Kidney (tissue), 14 donors: ENCODE data around the gene SOX5. TPM values are rescaled to one million over a fixed set of nuclear protein-coding genes. Genes with fewer than 3 reads are reported as not detected.

Experiments used
- DNase-seq, 5 donors: peaks; one replicate each; pipeline ENCODE4 v3.0.0-alpha.2; 2013 to 2020
- FAIRE-seq: peaks from 2 replicates; lab custom pipeline; 2012; peaks lifted over from hg19 to GRCh38; lab: Jason Lieb, UNC
- H3K27ac ChIP-seq, 2 donors: one replicate each; pipeline ENCODE4 v1.7.0; 2013; ENCODE audit warnings: low read depth in 2 of 2, low read length in 2 of 2, inconsistent platforms in 1 of 2
- H3K27me3 ChIP-seq: one replicate; pipeline ENCODE4 v1.7.1; 2013; ENCODE audit warnings: low read length, inconsistent platforms; ENCODE audit not compliant: control insufficient read depth, insufficient read depth
- H3K36me3 ChIP-seq, 3 donors: one replicate each; pipeline versions ENCODE4 v1.7.0 to v1.7.1; 2013; ENCODE audit warnings: low read length in 3 of 3, control low read depth in 1 of 3, inconsistent platforms in 1 of 3; ENCODE audit not compliant: insufficient read depth in 3 of 3, control insufficient read depth in 2 of 3
- H3K4me1 ChIP-seq, 3 donors: one replicate each; pipeline versions ENCODE4 v1.7.0 to v1.7.1; 2013; ENCODE audit warnings: low read length in 3 of 3, inconsistent platforms in 1 of 3, low read depth in 1 of 3; ENCODE audit not compliant: control insufficient read depth in 2 of 3, insufficient read depth in 2 of 3
- H3K4me3 ChIP-seq, 3 donors: one replicate each; pipeline versions ENCODE4 v1.7.0 to v1.8.1; 2013; ENCODE audit warnings: low read length in 3 of 3, control low read depth in 1 of 3, inconsistent platforms in 1 of 3
- H3K9ac ChIP-seq, 3 donors: one replicate each; pipeline versions ENCODE4 v1.7.0 to v1.7.1; 2013; ENCODE audit warnings: low read length in 3 of 3, control low read depth in 1 of 3, inconsistent platforms in 1 of 3
- H3K9me3 ChIP-seq, 3 donors: one replicate each; pipeline versions ENCODE4 v1.7.0 to v1.7.1; 2013; ENCODE audit warnings: low read length in 3 of 3, control low read depth in 1 of 3, inconsistent platforms in 1 of 3; ENCODE audit not compliant: control insufficient read depth in 2 of 3, insufficient read depth in 1 of 3
- CTCF ChIP-seq: IDR thresholded peaks from 3 replicates; pipeline ENCODE4 v1.5.1; 2012; ENCODE audit warnings: mild to moderate bottlenecking, moderate library complexity, borderline replicate concordance; ENCODE audit not compliant: insufficient read depth; ENCODE audit errors: extremely low read depth
- intact Hi-C: fragments of 100-400 bp; cut with DNase I; formaldehyde crosslinking; loops from one replicate; pipeline ENCODE4 v1.11.1; 2022
- polyA plus RNA-seq: library from polyadenylated mRNA; stranded (reverse); fragments of 350-450 nt; fragmentation: Illumina TruSeq; extraction: RNeasy Lipid Tissue Mini Kit (QIAGEN cat#74804); gene quantifications from one replicate; pipeline ENCODE4 v1.2.3, GENCODE V29; 2014; ENCODE audit warnings: low read depth, low replicate concordance; ENCODE audit not compliant: insufficient read depth
- total RNA-seq: library from RNA; stranded (reverse); fragmentation: NEBNext Ultra II Directional; extraction: Animal tissue kit (Norgen Biotek cat#: 25700); gene quantifications from one replicate; pipeline ENCODE4 v1.2.1, GENCODE V29; 2021
- donor health status: control.
- donor health status: control.
- donor health status: control.
- donor health status: control.
- donor health status: control.
- donor health status: DM: yes; HTN: yes; CAD: no.
- donor health status: Normal renal cell carcinoma (clear cell type).

The SOX5 gene
- total and polyA plus RNA-seq, 2 donors from 2014 or later, result 0.54 to 10.8 TPM

- H3K4me1 ChIP-seq, result no peaks in the 10 kb centered on the region
- H3K9me3 ChIP-seq, result no peaks in the 10 kb centered on the region
- FAIRE-seq, result no peak
- intact Hi-C loops, result no loop called here
- H3K36me3 ChIP-seq, result no peaks in the 10 kb centered on the region
- no peak overlapping the region for H3K27ac ChIP-seq
- H3K9ac ChIP-seq, result no peak overlapping the region
- DNase-seq, result no peak
- H3K27me3 ChIP-seq, result no peaks in the 10 kb centered on the region
- no peak for TF ChIP-seq CTCF
- H3K4me3 ChIP-seq, result no peak overlapping the region
Measured at GRCh38 chr12:23815810-23816209, 133.7 kb downstream of the SOX5 start.

- no peak for DNase-seq
- no peak for TF ChIP-seq CTCF
- H3K9ac ChIP-seq, result no peak overlapping the region
- H3K9me3 ChIP-seq, result no peaks in the 10 kb centered on the region
- no peak overlapping the region for H3K27ac ChIP-seq
- no peaks in the 10 kb centered on the region for H3K36me3 ChIP-seq
- intact Hi-C loops, result no loop called here
- FAIRE-seq, result no peak
- H3K4me1 ChIP-seq, result no peaks in the 10 kb centered on the region
- no peaks in the 10 kb centered on the region for H3K27me3 ChIP-seq
- no peak overlapping the region for H3K4me3 ChIP-seq
Measured at GRCh38 chr12:23813206-23813605, 136.3 kb downstream of the SOX5 start.

- FAIRE-seq, result no peak
- H3K27me3 ChIP-seq, result no peaks in the 10 kb centered on the region
- intact Hi-C loops, result no loop called here
- TF ChIP-seq CTCF, result no peak
- no peaks in the 10 kb centered on the region for H3K36me3 ChIP-seq
- no peaks in the 10 kb centered on the region for H3K9me3 ChIP-seq
- no peak overlapping the region for H3K4me3 ChIP-seq
- H3K4me1 ChIP-seq, result no peaks in the 10 kb centered on the region
- H3K27ac ChIP-seq, result no peak overlapping the region
- DNase-seq, result no peak
- no peak overlapping the region for H3K9ac ChIP-seq
Measured at GRCh38 chr12:23810329-23810902, 139.1 kb downstream of the SOX5 start.

GRCh38 chr12:23803540-23803939 is 145.9 kb downstream of the SOX5 start:
- intact Hi-C loops, result no loop called here
- TF ChIP-seq CTCF, result no peak
- H3K4me1 ChIP-seq, result no peaks in the 10 kb centered on the region
- DNase-seq, result no peak
- H3K27me3 ChIP-seq, result no peaks in the 10 kb centered on the region
- no peak overlapping the region for H3K9ac ChIP-seq
- H3K9me3 ChIP-seq, result no peaks in the 10 kb centered on the region
- H3K4me3 ChIP-seq, result no peak overlapping the region
- no peak for FAIRE-seq
- no peak overlapping the region for H3K27ac ChIP-seq
- no peaks in the 10 kb centered on the region for H3K36me3 ChIP-seq
